ENCODE measurements around the gene NGFR.
"Not testable (repeated sequence)": the region's sequence is repeated elsewhere in the genome, so short reads cannot be mapped to it uniquely, and the experiment has no call there.

The NGFR gene

GRCh38 chr17:49497148-49498028, 2.3 kb downstream of the NGFR start:
- no peak for DNase-seq

GRCh38 chr17:49498029-49498615, 3.0 kb downstream of the NGFR start:
- no peak for DNase-seq

GRCh38 chr17:49501496-49501895, 6.4 kb downstream of the NGFR start:
- no peak for DNase-seq

GRCh38 chr17:49502254-49502653, 7.2 kb downstream of the NGFR start:
- DNase-seq: no peak

- not testable (repeated sequence) for DNase-seq
Measured at GRCh38 chr17:49502680-49503079, 7.6 kb downstream of the NGFR start.

- DNase-seq: no peak
Measured at GRCh38 chr17:49504369-49504768, 9.3 kb downstream of the NGFR start.

- no peak for DNase-seq
Measured at GRCh38 chr17:49505854-49506253, 10.8 kb downstream of the NGFR start.

- DNase-seq: no peak
Measured at GRCh38 chr17:49506282-49506681, 11.2 kb downstream of the NGFR start.

- DNase-seq: no peak
Measured at GRCh38 chr17:49508061-49508865, 13.2 kb downstream of the NGFR start.

GRCh38 chr17:49508866-49509587, 13.9 kb downstream of the NGFR start:
- DNase-seq: no peak

GRCh38 chr17:49509588-49509917, 14.5 kb downstream of the NGFR start:
- no peak for DNase-seq

GRCh38 chr17:49510059-49510719, 15.1 kb downstream of the NGFR start:
- DNase-seq: no peak

GRCh38 chr17:49510720-49511110, 15.6 kb downstream of the NGFR start:
- no peak for DNase-seq

- DNase-seq: no peak
Measured at GRCh38 chr17:49511810-49512209, 16.7 kb downstream of the NGFR start.

- no peak for DNase-seq
Measured at GRCh38 chr17:49512296-49513043, 17.4 kb downstream of the NGFR start.

GRCh38 chr17:49513044-49513395, 17.9 kb downstream of the NGFR start:
- DNase-seq: no peak

GRCh38 chr17:49513641-49514040, 18.5 kb downstream of the NGFR start:
- no peak for DNase-seq

GRCh38 chr17:49514071-49514721, 19.1 kb downstream of the NGFR start:
- DNase-seq: no peak

GRCh38 chr17:49515196-49515770, 20.2 kb downstream of the NGFR start:
- DNase-seq: peak; percentile 92

- no peak for DNase-seq
Measured at GRCh38 chr17:49516180-49516579, 21.1 kb downstream of the NGFR start.

Measured in suppressor macrophage treated with lipopolysaccharide for 4 hours (primary cell).